ENCODE results near the gene ZNF549.
"Not testable (repeated sequence)": the region's sequence is repeated elsewhere in the genome, so short reads cannot be mapped to it uniquely, and the experiment has no call there.

Gene ZNF549

DNA sequence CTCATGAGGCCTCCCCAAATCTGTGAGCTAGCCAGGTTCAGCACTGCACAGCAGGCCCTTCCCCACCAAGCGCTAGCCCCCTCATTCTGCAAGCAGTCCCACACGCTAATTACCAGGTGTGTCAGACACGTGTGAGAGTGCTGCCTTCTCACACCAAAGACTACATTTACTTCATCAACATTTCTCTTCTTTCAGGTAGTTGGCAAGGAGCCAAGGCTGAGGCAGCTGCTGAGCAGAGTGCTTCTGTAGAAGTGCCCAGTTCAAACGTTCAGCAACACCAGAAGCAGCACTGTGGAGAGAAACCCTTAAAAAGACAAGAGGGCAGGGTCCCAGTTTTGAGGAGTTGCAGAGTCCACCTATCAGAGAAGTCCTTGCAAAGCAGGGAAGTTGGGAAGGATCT, 21.0 kb upstream of the ZNF549 start:
- no peak for TF ChIP-seq EZH2 (IDR thresholded peaks at IDR 0.05; ENCODE audit: borderline replicate concordance, low read depth, low read length, severe bottlenecking)
- TF ChIP-seq, protein P1, sequence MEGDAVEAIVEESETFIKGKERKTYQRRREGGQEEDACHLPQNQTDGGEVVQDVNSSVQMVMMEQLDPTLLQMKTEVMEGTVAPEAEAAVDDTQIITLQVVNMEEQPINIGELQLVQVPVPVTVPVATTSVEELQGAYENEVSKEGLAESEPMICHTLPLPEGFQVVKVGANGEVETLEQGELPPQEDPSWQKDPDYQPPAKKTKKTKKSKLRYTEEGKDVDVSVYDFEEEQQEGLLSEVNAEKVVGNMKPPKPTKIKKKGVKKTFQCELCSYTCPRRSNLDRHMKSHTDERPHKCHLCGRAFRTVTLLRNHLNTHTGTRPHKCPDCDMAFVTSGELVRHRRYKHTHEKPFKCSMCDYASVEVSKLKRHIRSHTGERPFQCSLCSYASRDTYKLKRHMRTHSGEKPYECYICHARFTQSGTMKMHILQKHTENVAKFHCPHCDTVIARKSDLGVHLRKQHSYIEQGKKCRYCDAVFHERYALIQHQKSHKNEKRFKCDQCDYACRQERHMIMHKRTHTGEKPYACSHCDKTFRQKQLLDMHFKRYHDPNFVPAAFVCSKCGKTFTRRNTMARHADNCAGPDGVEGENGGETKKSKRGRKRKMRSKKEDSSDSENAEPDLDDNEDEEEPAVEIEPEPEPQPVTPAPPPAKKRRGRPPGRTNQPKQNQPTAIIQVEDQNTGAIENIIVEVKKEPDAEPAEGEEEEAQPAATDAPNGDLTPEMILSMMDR (IDR thresholded peaks at IDR 0.05; ENCODE audit: borderline replicate concordance, extremely low read depth, low read length, poor library complexity, severe bottlenecking): no peak
- Histone ChIP-seq H3K4me3 (ENCODE audit: low read depth in 1 of 2, low read length in 2 of 2) (no peak overlapping the region), H3K79me2 (ENCODE audit: insufficient read depth, low read length) (peaks cover 28% of the 10 kb centered on the region), H3K27ac (ENCODE audit: low read length) (no peak overlapping the region), H2AFZ (ENCODE audit: low read depth, low read length) (no peak overlapping the region), H3K4me2 (ENCODE audit: insufficient read depth, low read length) (no peak overlapping the region), H3K4me1 (ENCODE audit: insufficient read depth, low read length) (peaks cover 5% of the 10 kb centered on the region), H4K20me1 (ENCODE audit: insufficient read depth, low read length) (no peaks in the 10 kb centered on the region), H3K9me3 (ENCODE audit: insufficient read depth, low read length, severe bottlenecking) (peaks cover 53% of the 10 kb centered on the region), H3K9ac (ENCODE audit: low read depth, low read length) (no peak overlapping the region), H3K36me3 (ENCODE audit: insufficient read depth, low read length) (peaks cover 66% of the 10 kb centered on the region), H3K27me3 (ENCODE audit: insufficient read depth, low read length, poor library complexity) (no peaks in the 10 kb centered on the region)
- DNase-seq (no peak), ATAC-seq (ENCODE audit: insufficient read depth, low read depth) (no peak)

DNA sequence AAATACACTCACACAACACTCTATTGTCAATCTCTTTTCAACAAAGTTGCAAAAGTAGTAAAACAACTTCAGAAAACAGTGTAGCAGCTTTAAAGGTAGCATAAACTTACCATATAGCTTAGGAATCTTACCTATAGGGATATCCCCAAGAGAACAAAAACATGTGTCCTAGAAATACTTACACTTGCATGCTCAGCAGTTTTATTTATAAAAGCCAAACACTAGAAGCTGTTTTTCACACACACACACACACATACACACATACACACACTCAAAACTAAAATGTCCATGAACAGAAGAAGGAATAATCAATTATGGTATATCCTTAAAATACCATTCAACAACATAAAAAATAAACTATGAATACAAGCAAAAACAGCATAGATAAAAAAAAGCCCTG, 15.7 kb upstream of the ZNF549 start:
- no peaks in the 10 kb centered on the region for H3K79me2 ChIP-seq (ENCODE audit: insufficient read depth, low read length)
- peaks cover 48% of the 10 kb centered on the region for H3K36me3 ChIP-seq (ENCODE audit: insufficient read depth, low read length)
- no peak overlapping the region for H3K4me3 ChIP-seq (ENCODE audit: low read depth in 1 of 2, low read length in 2 of 2)
- H2AFZ ChIP-seq (ENCODE audit: low read depth, low read length): no peak overlapping the region
- H3K9ac ChIP-seq (ENCODE audit: low read depth, low read length): no peak overlapping the region
- H3K9me3 ChIP-seq (ENCODE audit: insufficient read depth, low read length, severe bottlenecking): peaks cover 57% of the 10 kb centered on the region
- no peak for ATAC-seq (ENCODE audit: insufficient read depth, low read depth)
- H3K27ac ChIP-seq (ENCODE audit: low read length): no peak overlapping the region
- TF ChIP-seq EZH2 (IDR thresholded peaks at IDR 0.05; ENCODE audit: borderline replicate concordance, low read depth, low read length, severe bottlenecking): no peak
- TF ChIP-seq, protein P1 (IDR thresholded peaks at IDR 0.05; ENCODE audit: borderline replicate concordance, extremely low read depth, low read length, poor library complexity, severe bottlenecking): no peak
- no peaks in the 10 kb centered on the region for H4K20me1 ChIP-seq (ENCODE audit: insufficient read depth, low read length)
- no peak for DNase-seq
- no peak overlapping the region for H3K4me2 ChIP-seq (ENCODE audit: insufficient read depth, low read length)
- H3K4me1 ChIP-seq (ENCODE audit: insufficient read depth, low read length): no peaks in the 10 kb centered on the region
- no peaks in the 10 kb centered on the region for H3K27me3 ChIP-seq (ENCODE audit: insufficient read depth, low read length, poor library complexity)

DNA sequence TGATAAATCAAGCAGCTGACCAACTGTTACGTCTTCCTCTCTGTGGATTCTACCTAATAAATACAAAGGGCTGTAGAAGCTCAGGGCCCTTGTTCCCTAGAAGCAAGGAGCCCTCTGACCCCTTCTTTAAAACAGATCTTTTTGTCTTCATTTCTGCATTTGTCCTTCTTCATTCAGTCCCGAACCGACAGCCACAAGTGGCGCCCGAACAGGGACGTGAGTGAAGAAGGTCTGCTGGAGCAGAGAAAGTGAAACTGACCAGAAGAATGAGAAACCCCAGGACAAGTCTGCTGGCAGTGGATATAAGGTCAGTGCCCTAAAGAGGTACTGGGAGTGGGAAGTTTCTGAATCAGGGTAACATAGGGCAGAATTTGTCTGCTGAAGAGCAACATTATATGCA, 14.3 kb upstream of the ZNF549 start:
- no peak overlapping the region for H3K27ac ChIP-seq (ENCODE audit: low read length)
- H3K4me2 ChIP-seq (ENCODE audit: insufficient read depth, low read length): no peak overlapping the region
- H2AFZ ChIP-seq (ENCODE audit: low read depth, low read length): no peak overlapping the region
- H4K20me1 ChIP-seq (ENCODE audit: insufficient read depth, low read length): no peaks in the 10 kb centered on the region
- no peak for ATAC-seq (ENCODE audit: insufficient read depth, low read depth)
- no peak for TF ChIP-seq EZH2 (IDR thresholded peaks at IDR 0.05; ENCODE audit: borderline replicate concordance, low read depth, low read length, severe bottlenecking)
- TF ChIP-seq, protein P1 (IDR thresholded peaks at IDR 0.05; ENCODE audit: borderline replicate concordance, extremely low read depth, low read length, poor library complexity, severe bottlenecking): no peak
- no peaks in the 10 kb centered on the region for H3K4me1 ChIP-seq (ENCODE audit: insufficient read depth, low read length)
- no peaks in the 10 kb centered on the region for H3K27me3 ChIP-seq (ENCODE audit: insufficient read depth, low read length, poor library complexity)
- H3K4me3 ChIP-seq (ENCODE audit: low read depth in 1 of 2, low read length in 2 of 2): no peak overlapping the region
- peaks cover 35% of the 10 kb centered on the region for H3K36me3 ChIP-seq (ENCODE audit: insufficient read depth, low read length)
- peak; percentile 56 for DNase-seq
- no peak overlapping the region for H3K9ac ChIP-seq (ENCODE audit: low read depth, low read length)
- H3K79me2 ChIP-seq (ENCODE audit: insufficient read depth, low read length): no peaks in the 10 kb centered on the region
- peaks cover 48% of the 10 kb centered on the region for H3K9me3 ChIP-seq (ENCODE audit: insufficient read depth, low read length, severe bottlenecking)

DNA sequence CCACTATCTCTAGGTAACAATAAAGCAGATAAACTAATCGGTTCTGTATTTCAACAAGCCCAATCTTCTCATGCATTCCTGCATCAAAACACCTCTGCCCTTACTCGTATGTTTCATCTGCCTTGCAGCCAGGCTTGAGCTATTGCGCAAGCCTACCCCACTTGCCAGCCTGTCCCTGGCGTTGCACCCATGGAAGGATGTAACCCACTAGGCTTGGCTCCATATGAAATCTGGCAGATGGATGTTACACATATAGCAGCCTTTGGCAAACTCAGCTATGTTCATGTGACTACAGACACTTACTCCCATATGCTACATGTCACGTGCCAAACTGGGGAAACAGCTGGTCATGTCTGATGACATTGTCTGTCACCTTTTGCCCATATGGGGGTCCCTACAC, 11.9 kb upstream of the ZNF549 start:
- DNase-seq (no peak), ATAC-seq (ENCODE audit: insufficient read depth, low read depth) (no peak)
- Histone ChIP-seq H3K9ac (ENCODE audit: low read depth, low read length) (no peak overlapping the region), H2AFZ (ENCODE audit: low read depth, low read length) (no peak overlapping the region), H3K9me3 (ENCODE audit: insufficient read depth, low read length, severe bottlenecking) (peaks cover 38% of the 10 kb centered on the region), H3K27ac (ENCODE audit: low read length) (no peak overlapping the region), H3K36me3 (ENCODE audit: insufficient read depth, low read length) (peaks cover 32% of the 10 kb centered on the region), H3K4me2 (ENCODE audit: insufficient read depth, low read length) (no peak overlapping the region), H3K79me2 (ENCODE audit: insufficient read depth, low read length) (no peaks in the 10 kb centered on the region), H4K20me1 (ENCODE audit: insufficient read depth, low read length) (no peaks in the 10 kb centered on the region), H3K4me3 (ENCODE audit: low read depth in 1 of 2, low read length in 2 of 2) (no peak overlapping the region), H3K4me1 (ENCODE audit: insufficient read depth, low read length) (no peaks in the 10 kb centered on the region), H3K27me3 (ENCODE audit: insufficient read depth, low read length, poor library complexity) (no peaks in the 10 kb centered on the region)
- TF ChIP-seq EZH2 (IDR thresholded peaks at IDR 0.05; ENCODE audit: borderline replicate concordance, low read depth, low read length, severe bottlenecking): no peak
- TF ChIP-seq, protein P1 (IDR thresholded peaks at IDR 0.05; ENCODE audit: borderline replicate concordance, extremely low read depth, low read length, poor library complexity, severe bottlenecking): no peak

DNA sequence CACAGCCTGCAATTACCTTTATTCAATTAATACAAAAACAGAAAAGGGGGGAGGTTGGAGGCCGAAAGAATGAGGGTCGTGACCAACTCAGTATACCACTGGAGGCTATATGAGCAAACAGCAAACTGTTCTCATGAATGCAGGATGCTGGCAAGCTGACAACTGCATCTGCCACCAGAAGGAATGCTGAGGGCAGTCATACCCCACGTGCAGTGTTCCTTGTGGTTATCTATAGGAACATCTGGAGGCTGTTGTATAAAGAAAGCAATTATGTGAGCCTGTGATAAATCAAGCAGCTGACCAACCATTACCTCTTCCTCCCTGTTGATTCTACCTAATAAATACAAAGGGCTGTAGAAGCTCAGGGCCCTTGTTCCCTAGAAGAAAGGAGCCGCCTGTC, 9.1 kb upstream of the ZNF549 start:
- not testable (repeated sequence) for H3K9ac ChIP-seq (ENCODE audit: low read depth, low read length); DNase-seq; H3K4me2 ChIP-seq (ENCODE audit: insufficient read depth, low read length); H2AFZ ChIP-seq (ENCODE audit: low read depth, low read length); H3K27ac ChIP-seq (ENCODE audit: low read length); H3K4me3 ChIP-seq (ENCODE audit: low read depth in 1 of 2, low read length in 2 of 2); ATAC-seq (ENCODE audit: insufficient read depth, low read depth); H4K20me1 ChIP-seq (ENCODE audit: insufficient read depth, low read length); H3K4me1 ChIP-seq (ENCODE audit: insufficient read depth, low read length); H3K27me3 ChIP-seq (ENCODE audit: insufficient read depth, low read length, poor library complexity); H3K79me2 ChIP-seq (ENCODE audit: insufficient read depth, low read length)
- Histone ChIP-seq H3K36me3 (ENCODE audit: insufficient read depth, low read length) (peaks cover 26% of the 10 kb centered on the region), H3K9me3 (ENCODE audit: insufficient read depth, low read length, severe bottlenecking) (peaks cover 26% of the 10 kb centered on the region)
